Mesendoderm (in vitro differentiated cells): ENCODE results near the gene KCNK2.

ENCODE experiments used
- DNase-seq: peaks from one replicate; pipeline ENCODE4 v3.0.0; 2013
- H2AK5ac ChIP-seq: 2 replicates; pipeline ENCODE4 v1.6.1; 2013; ENCODE audit warnings: low read length, inconsistent platforms
- H2BK120ac ChIP-seq: 2 replicates; pipeline ENCODE4 v1.6.1; 2013; ENCODE audit warnings: low read depth, mild to moderate bottlenecking, low read length, moderate library complexity, mixed read lengths
- H2BK15ac ChIP-seq: replicated peaks from 2 replicates; pipeline ENCODE4 v1.6.1; 2013; ENCODE audit warnings: low read depth, mild to moderate bottlenecking, moderate library complexity
- H2BK5ac ChIP-seq: 2 replicates; pipeline ENCODE4 v1.6.1; 2013; ENCODE audit warnings: low read length, inconsistent platforms
- H3K18ac ChIP-seq: 2 replicates; pipeline ENCODE4 v1.6.1; 2013; ENCODE audit warnings: mild to moderate bottlenecking, low read length, mixed read lengths
- H3K23ac ChIP-seq: one replicate; pipeline ENCODE4 v1.6.1; 2013; ENCODE audit warnings: low read length
- H3K27ac ChIP-seq: 2 replicates; pipeline ENCODE4 v1.5.1; 2013; ENCODE audit warnings: low read depth, mild to moderate bottlenecking, inconsistent platforms, low read length, moderate library complexity
- H3K27me3 ChIP-seq: 2 replicates; pipeline ENCODE4 v1.6.1; 2013; ENCODE audit warnings: low read length, control low read depth, mild to moderate bottlenecking, inconsistent platforms; ENCODE audit not compliant: insufficient read depth, poor library complexity
- H3K36me3 ChIP-seq: 2 replicates; pipeline ENCODE4 v1.6.1; 2013; ENCODE audit warnings: low read length, inconsistent platforms; ENCODE audit not compliant: control insufficient read depth, insufficient read depth
- H3K4ac ChIP-seq: one replicate; pipeline ENCODE4 v1.6.1; 2013; ENCODE audit warnings: low read depth, mild to moderate bottlenecking, low read length, moderate library complexity
- H3K4me1 ChIP-seq: 2 replicates; pipeline ENCODE4 v1.6.1; 2013; ENCODE audit warnings: low read depth, low read length, inconsistent platforms; ENCODE audit not compliant: control insufficient read depth
- H3K4me2 ChIP-seq: 2 replicates; pipeline ENCODE4 v1.6.1; 2013; ENCODE audit warnings: low read length
- H3K4me3 ChIP-seq: 2 replicates; pipeline ENCODE4 v1.5.1; 2013; ENCODE audit warnings: mild to moderate bottlenecking, low read length
- H3K56ac ChIP-seq: one replicate; pipeline ENCODE4 v1.6.1; 2013; ENCODE audit warnings: low read length
- H3K79me1 ChIP-seq: 2 replicates; pipeline ENCODE4 v1.6.1; 2013; ENCODE audit warnings: low read length, inconsistent platforms
- H3K79me2 ChIP-seq: 2 replicates; pipeline ENCODE4 v1.6.1; 2013; ENCODE audit warnings: mild to moderate bottlenecking, low read length; ENCODE audit not compliant: control insufficient read depth, insufficient read depth
- H3K9ac ChIP-seq: 2 replicates; pipeline ENCODE4 v1.6.1; 2013; ENCODE audit warnings: low read length, inconsistent platforms
- H4K5ac ChIP-seq: one replicate; pipeline ENCODE4 v1.6.1; 2013; ENCODE audit warnings: low read length
- H4K8ac ChIP-seq: one replicate; pipeline ENCODE4 v1.6.1; 2013; ENCODE audit warnings: low read depth, mild to moderate bottlenecking, control low read depth, low read length, moderate library complexity
- WGBS: extraction: QIAGEN DNeasy Blood & Tissue Kit; methylation state at CpG from one replicate; pipeline ENCODE4 v1.1.7; 2013; ENCODE audit warnings: low lambda C conversion rate, missing lambda C conversion rate; ENCODE audit not compliant: insufficient coverage; ENCODE audit errors: extremely low coverage; 5-methylcytosine and 5-hydroxymethylcytosine counted together

Gene KCNK2

GRCh38 chr1:215104283-215104682, 21.7 kb downstream of the KCNK2 start:
- no CpG with 5 or more reads among the region's 3 CpGs for WGBS
- H3K56ac ChIP-seq: no peak overlapping the region
- no peaks in the 10 kb centered on the region for H3K27me3 ChIP-seq
- H3K9ac ChIP-seq: no peak overlapping the region
- H3K36me3 ChIP-seq: no peaks in the 10 kb centered on the region
- no peak overlapping the region for H2BK15ac ChIP-seq
- H4K8ac ChIP-seq: no peak overlapping the region
- H2AK5ac ChIP-seq: no peak overlapping the region
- no peak overlapping the region for H3K23ac ChIP-seq
- H3K4me2 ChIP-seq: no peak overlapping the region
- H3K4me3 ChIP-seq: no peak overlapping the region
- no peak overlapping the region for H3K18ac ChIP-seq
- H3K4me1 ChIP-seq: no peaks in the 10 kb centered on the region
- no peak overlapping the region for H3K27ac ChIP-seq
- no peak overlapping the region for H2BK5ac ChIP-seq
- H3K79me1 ChIP-seq: no peaks in the 10 kb centered on the region
- no peak for DNase-seq
- H4K5ac ChIP-seq: no peak overlapping the region
- no peak overlapping the region for H2BK120ac ChIP-seq
- H3K79me2 ChIP-seq: no peaks in the 10 kb centered on the region
- H3K4ac ChIP-seq: no peak overlapping the region

DNA sequence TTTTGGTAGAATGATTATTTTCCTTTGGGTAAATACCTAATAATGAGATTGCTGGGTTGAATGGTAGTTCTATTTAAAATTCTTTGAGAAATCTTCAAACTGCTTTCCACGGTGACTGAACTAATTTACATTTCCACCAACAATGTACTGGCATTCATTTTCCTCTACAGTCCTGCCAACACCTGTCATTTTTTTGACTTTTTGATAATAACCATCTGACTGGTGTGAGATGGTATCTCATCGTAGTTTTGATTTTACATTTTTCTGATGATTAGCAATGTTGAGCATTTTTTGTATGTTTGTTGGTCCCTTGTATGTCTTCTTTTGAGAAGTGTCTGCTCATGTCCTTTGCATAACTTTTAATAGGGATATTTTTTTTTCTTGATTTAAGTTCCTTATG, 23.5 kb downstream of the KCNK2 start:
- no peak overlapping the region for H2BK120ac ChIP-seq
- H3K18ac ChIP-seq: no peak overlapping the region
- H3K36me3 ChIP-seq: no peaks in the 10 kb centered on the region
- no peaks in the 10 kb centered on the region for H3K79me2 ChIP-seq
- no peak overlapping the region for H3K4me2 ChIP-seq
- H2AK5ac ChIP-seq: no peak overlapping the region
- H4K8ac ChIP-seq: no peak overlapping the region
- no peak overlapping the region for H2BK5ac ChIP-seq
- no peak overlapping the region for H3K4me3 ChIP-seq
- H3K79me1 ChIP-seq: no peaks in the 10 kb centered on the region
- no peak overlapping the region for H3K27ac ChIP-seq
- no peak overlapping the region for H3K56ac ChIP-seq
- no peaks in the 10 kb centered on the region for H3K4me1 ChIP-seq
- H2BK15ac ChIP-seq: no peak overlapping the region
- no CpG with 5 or more reads among the region's 2 CpGs for WGBS
- no peak overlapping the region for H4K5ac ChIP-seq
- no peaks in the 10 kb centered on the region for H3K27me3 ChIP-seq
- H3K9ac ChIP-seq: no peak overlapping the region
- no peak overlapping the region for H3K4ac ChIP-seq
- H3K23ac ChIP-seq: no peak overlapping the region
- no peak for DNase-seq

DNA sequence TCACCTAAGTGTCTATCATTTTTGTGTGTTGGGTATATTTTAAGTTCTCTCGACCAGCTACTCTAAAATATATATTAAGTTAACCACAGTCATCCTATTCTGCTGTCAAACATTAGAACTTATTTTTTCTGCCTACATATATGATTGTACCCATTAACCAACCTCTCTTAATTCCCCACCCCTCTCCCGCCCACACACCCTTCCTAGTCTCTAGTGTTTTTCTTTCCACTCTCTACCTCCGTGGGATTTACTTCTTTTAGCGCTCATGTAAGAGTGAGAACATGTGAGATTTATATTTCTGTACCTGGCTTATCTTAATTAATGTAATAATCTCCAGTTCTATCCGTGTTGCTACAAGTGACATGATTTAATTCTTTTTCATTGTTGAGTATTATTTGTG, 26.6 kb downstream of the KCNK2 start:
- no peak overlapping the region for H3K4ac ChIP-seq
- no peak overlapping the region for H2BK15ac ChIP-seq
- H3K23ac ChIP-seq: no peak overlapping the region
- WGBS: 100% methylated on average over 1 of the region's 5 CpGs
- H3K4me2 ChIP-seq: no peak overlapping the region
- H2BK120ac ChIP-seq: no peak overlapping the region
- H3K18ac ChIP-seq: no peak overlapping the region
- no peaks in the 10 kb centered on the region for H3K4me1 ChIP-seq
- H3K4me3 ChIP-seq: no peak overlapping the region
- H2BK5ac ChIP-seq: no peak overlapping the region
- no peaks in the 10 kb centered on the region for H3K79me1 ChIP-seq
- no peak overlapping the region for H4K8ac ChIP-seq
- no peak overlapping the region for H4K5ac ChIP-seq
- no peak overlapping the region for H3K9ac ChIP-seq
- no peaks in the 10 kb centered on the region for H3K79me2 ChIP-seq
- no peaks in the 10 kb centered on the region for H3K36me3 ChIP-seq
- no peak overlapping the region for H3K27ac ChIP-seq
- no peak for DNase-seq
- no peaks in the 10 kb centered on the region for H3K27me3 ChIP-seq
- H3K56ac ChIP-seq: no peak overlapping the region
- no peak overlapping the region for H2AK5ac ChIP-seq

DNA sequence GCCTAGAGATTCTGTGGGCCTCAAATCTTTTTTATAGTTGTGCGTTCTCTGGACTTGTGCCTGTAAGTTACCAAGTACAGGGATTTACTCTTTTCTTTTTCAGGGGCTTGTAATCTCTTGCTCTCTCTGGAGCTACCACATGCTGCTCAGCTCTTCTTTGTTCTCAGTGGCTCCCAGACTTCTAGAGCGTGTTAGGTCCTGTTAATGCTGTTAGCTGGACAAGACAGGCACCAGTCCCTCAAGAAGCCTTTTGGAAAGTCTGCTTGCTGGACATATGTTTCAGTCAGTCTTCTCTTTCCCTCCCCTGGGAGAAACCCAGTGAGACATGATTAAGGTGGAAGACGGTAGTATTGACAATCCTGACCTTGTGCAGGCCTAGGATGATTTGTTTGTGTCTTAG, 29.4 kb downstream of the KCNK2 start:
- H2AK5ac ChIP-seq: no peak overlapping the region
- no peak overlapping the region for H3K27ac ChIP-seq
- no peak overlapping the region for H3K4me3 ChIP-seq
- DNase-seq: no peak
- no peaks in the 10 kb centered on the region for H3K36me3 ChIP-seq
- H3K79me1 ChIP-seq: no peaks in the 10 kb centered on the region
- no peaks in the 10 kb centered on the region for H3K79me2 ChIP-seq
- no peak overlapping the region for H2BK120ac ChIP-seq
- H3K4me1 ChIP-seq: no peaks in the 10 kb centered on the region
- H2BK5ac ChIP-seq: no peak overlapping the region
- no peak overlapping the region for H4K8ac ChIP-seq
- H3K23ac ChIP-seq: no peak overlapping the region
- no peak overlapping the region for H3K9ac ChIP-seq
- no peak overlapping the region for H3K4ac ChIP-seq
- no peak overlapping the region for H3K56ac ChIP-seq
- H2BK15ac ChIP-seq: no peak overlapping the region
- no CpG with 5 or more reads among the region's 3 CpGs for WGBS
- H4K5ac ChIP-seq: no peak overlapping the region
- no peak overlapping the region for H3K4me2 ChIP-seq
- H3K18ac ChIP-seq: no peak overlapping the region
- H3K27me3 ChIP-seq: no peaks in the 10 kb centered on the region

GRCh38 chr1:215113776-215114153, 31.2 kb downstream of the KCNK2 start:
- Histone ChIP-seq H4K5ac (no peak overlapping the region), H3K4ac (no peak overlapping the region), H3K9ac (no peak overlapping the region), H3K4me1 (no peaks in the 10 kb centered on the region), H3K23ac (no peak overlapping the region), H2BK120ac (no peak overlapping the region), H3K79me1 (no peaks in the 10 kb centered on the region), H3K27me3 (no peaks in the 10 kb centered on the region), H2BK15ac (no peak overlapping the region), H3K4me2 (no peak overlapping the region), H3K4me3 (no peak overlapping the region), H2BK5ac (no peak overlapping the region), H3K56ac (no peak overlapping the region), H3K27ac (no peak overlapping the region), H3K36me3 (no peaks in the 10 kb centered on the region), H4K8ac (no peak overlapping the region), H3K79me2 (no peaks in the 10 kb centered on the region), H2AK5ac (no peak overlapping the region), H3K18ac (no peak overlapping the region)
- WGBS: no CpG with 5 or more reads among the region's 3 CpGs
- DNase-seq: no peak

DNA sequence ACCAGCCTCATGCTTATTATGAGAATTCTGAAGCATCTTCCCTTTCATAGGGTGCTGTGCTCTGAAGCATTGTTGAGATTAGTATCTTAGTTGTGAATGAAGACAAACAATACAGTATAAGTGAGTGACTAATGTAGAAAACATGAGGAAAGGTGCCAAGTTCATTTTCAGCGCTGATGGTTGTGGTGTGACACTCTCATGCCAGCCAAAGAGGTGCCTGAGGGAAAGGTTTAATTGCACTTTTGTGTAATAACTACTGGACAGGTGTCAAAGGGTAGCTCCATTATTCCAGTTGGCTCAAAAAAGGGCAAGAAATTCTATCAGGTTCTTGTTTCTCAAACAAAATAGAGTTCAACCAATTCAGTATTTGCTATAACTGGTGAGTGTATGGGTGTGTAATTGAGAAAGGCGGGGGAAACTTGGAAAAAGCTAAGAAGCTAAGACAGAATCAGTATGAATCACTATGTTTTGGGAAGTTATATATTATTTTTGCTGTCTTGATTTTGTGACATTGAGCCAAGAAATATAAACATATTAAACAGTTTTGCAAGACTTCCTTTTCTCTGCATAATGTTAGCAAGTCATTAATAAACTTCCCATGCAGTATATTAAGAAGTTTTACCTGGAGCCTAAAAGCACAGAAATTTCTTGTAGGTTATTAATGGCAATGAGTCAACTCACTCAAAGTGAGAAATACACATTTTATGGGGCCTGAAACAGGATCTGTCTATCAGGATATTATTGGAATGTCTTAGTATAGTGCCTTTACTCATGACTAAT, 31.8 kb downstream of the KCNK2 start:
- no peak overlapping the region for H2BK120ac ChIP-seq
- no CpG with 5 or more reads among the region's 2 CpGs for WGBS
- H3K4me1 ChIP-seq: no peaks in the 10 kb centered on the region
- H3K27ac ChIP-seq: no peak overlapping the region
- H3K4me2 ChIP-seq: no peak overlapping the region
- no peak overlapping the region for H3K56ac ChIP-seq
- no peaks in the 10 kb centered on the region for H3K79me1 ChIP-seq
- no peaks in the 10 kb centered on the region for H3K79me2 ChIP-seq
- H3K4ac ChIP-seq: no peak overlapping the region
- no peak overlapping the region for H2BK5ac ChIP-seq
- H4K5ac ChIP-seq: no peak overlapping the region
- no peak overlapping the region for H2AK5ac ChIP-seq
- H3K9ac ChIP-seq: no peak overlapping the region
- no peak overlapping the region for H3K23ac ChIP-seq
- H3K27me3 ChIP-seq: no peaks in the 10 kb centered on the region
- H3K4me3 ChIP-seq: no peak overlapping the region
- no peak overlapping the region for H4K8ac ChIP-seq
- no peaks in the 10 kb centered on the region for H3K36me3 ChIP-seq
- no peak overlapping the region for H2BK15ac ChIP-seq
- no peak overlapping the region for H3K18ac ChIP-seq
- DNase-seq: no peak
